HG03097 (cell line): ENCODE data around the gene C14orf93.

ENCODE experiments used
- ATAC-seq: cut with Tn5 transposase; IDR thresholded peaks from one replicate; pipeline ENCODE4 v1.9.1; 2021; ENCODE audit not compliant: unreplicated experiment, low FRiP score

Gene C14orf93

GRCh38 chr14:22996768-22997654, 12.9 kb downstream of the C14orf93 start:
- ATAC-seq: no peak

GRCh38 chr14:22995889-22996625, 13.9 kb downstream of the C14orf93 start:
- no peak for ATAC-seq

GRCh38 chr14:22994762-22995275, 15.1 kb downstream of the C14orf93 start:
- ATAC-seq: no peak

- ATAC-seq: no peak
These were observed 16.4 kb downstream of the C14orf93 start for GRCh38 chr14:22993517-22993916.

- ATAC-seq: no peak
These were observed 18.1 kb downstream of the C14orf93 start for GRCh38 chr14:22991852-22992251.

- ATAC-seq: no peak
These were observed 22.7 kb downstream of the C14orf93 start for GRCh38 chr14:22987291-22987690.

GRCh38 chr14:22986508-22987054, 23.4 kb downstream of the C14orf93 start:
- ATAC-seq: no peak

- ATAC-seq: no peak
These were observed 23.9 kb downstream of the C14orf93 start for GRCh38 chr14:22985894-22986507.

- ATAC-seq: no peak
These were observed 24.8 kb downstream of the C14orf93 start for GRCh38 chr14:22984959-22985658.

- ATAC-seq: no peak
These were observed 27.3 kb downstream of the C14orf93 start, which contains the start of gene AJUBA for GRCh38 chr14:22982477-22983245. Gene AJUBA (minus strand): TSS chr14:22982551. CDS start chr14:22982266, 285 bp downstream.

GRCh38 chr14:22981876-22982476, 28.0 kb downstream of the C14orf93 start:
- ATAC-seq: no peak

GRCh38 chr14:22981090-22981875, 28.7 kb downstream of the C14orf93 start:
- no peak for ATAC-seq

- ATAC-seq: no peak
These were observed 29.3 kb downstream of the C14orf93 start for GRCh38 chr14:22980672-22981089.

- ATAC-seq: no peak
These were observed 30.1 kb downstream of the C14orf93 start for GRCh38 chr14:22979748-22980392.

GRCh38 chr14:22978981-22979671, 30.8 kb downstream of the C14orf93 start:
- no peak for ATAC-seq

- ATAC-seq: no peak
These were observed 31.5 kb downstream of the C14orf93 start for GRCh38 chr14:22978487-22978837.
